GM18868 (cell line): ENCODE data around the gene FSIP1.
"Not testable (repeated sequence)": the region's sequence is repeated elsewhere in the genome, so short reads cannot be mapped to it uniquely, and the experiment has no call there.

Source experiments
- ATAC-seq: cut with Tn5 transposase; IDR thresholded peaks from one replicate; pipeline ENCODE4 v1.9.1; 2021; ENCODE audit warnings: mild to moderate bottlenecking, moderate library complexity; ENCODE audit not compliant: unreplicated experiment

Gene FSIP1

DNA sequence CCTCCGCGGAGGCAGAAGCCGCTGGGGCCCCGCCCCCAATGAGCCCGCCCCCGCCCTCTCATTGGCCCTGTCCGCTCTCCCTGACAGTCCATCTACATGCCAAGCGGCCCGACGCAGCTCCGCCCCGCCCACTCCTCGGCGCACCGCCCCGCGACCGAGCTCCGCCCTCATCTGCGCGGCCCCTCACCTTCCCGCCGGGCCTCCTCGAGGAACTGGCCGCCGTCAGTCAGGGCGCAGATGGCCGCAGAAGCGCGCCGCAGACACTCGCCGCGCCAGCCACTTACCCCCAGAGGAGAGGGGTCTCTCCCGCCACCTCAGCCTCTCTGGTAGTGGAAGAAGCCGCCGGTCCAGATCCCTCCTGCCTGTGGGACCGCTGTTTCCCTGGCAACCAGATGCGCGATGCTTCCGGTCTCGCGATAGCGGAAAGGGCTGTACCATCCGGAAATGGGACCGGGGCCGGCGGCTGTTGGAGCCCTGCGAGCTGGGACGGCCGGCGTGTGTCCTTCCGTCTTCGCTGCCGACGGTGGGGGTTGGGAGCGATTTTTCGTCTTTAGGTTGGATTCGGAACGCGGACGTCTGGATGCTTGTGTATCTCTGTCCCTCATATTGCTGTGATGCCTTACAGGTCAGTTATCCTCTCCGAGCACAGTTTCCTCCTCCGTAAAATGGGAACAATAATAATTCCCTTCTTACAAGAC, at the start of gene FSIP1:
FSIP1 (minus strand) TSS at position 401 of the 698 bp plus-strand sequence. CDS start 6,317 bp downstream, outside the sequence.
- peak; percentile 96 for ATAC-seq

DNA sequence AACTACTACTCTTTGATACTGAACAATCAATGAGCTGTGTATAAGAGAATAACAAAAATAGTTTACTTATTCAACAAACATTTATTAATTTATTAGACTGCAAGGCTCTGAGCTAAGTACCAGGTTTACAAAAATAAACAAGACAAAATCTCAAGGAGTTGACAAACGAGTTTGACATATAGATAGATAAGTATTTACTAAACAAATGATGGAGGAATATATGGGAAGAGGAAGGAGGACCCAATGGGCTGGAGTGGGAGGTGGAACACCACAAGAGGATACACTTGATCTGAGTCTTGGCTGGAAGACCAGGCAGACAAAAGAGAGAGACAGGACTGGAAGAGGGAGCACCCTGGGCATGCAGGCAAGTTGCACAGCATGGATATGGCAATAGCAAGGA, 47.5 kb upstream of the FSIP1 start:
- no peak for ATAC-seq

- no peak for ATAC-seq
Measured at GRCh38 chr15:39828374-39828931, 45.8 kb upstream of the FSIP1 start.

- ATAC-seq, result no peak
Measured at GRCh38 chr15:39826975-39827374, 44.3 kb upstream of the FSIP1 start.

GRCh38 chr15:39823634-39824033, 41.0 kb upstream of the FSIP1 start:
- ATAC-seq, result no peak

- ATAC-seq, result no peak
Measured at GRCh38 chr15:39820050-39820602, 37.5 kb upstream of the FSIP1 start.

DNA sequence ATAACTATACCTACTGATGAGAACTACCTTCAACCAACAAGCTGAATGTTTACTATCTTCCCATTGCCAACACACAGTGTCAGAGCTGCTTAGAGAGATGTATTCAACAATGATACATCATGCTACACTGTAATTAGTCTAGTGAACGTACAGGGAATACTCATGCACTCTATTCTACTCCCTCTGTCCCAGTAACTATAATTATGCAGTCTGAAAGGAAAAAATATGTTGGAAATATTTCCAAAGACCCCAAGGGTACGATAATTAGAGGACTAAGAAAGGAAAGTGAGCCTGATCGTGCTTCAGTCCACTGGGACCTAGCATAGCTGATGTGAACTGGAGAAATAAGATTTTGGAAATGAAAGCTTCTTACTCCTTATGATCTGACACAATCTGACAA, 36.9 kb upstream of the FSIP1 start:
- no peak for ATAC-seq

DNA sequence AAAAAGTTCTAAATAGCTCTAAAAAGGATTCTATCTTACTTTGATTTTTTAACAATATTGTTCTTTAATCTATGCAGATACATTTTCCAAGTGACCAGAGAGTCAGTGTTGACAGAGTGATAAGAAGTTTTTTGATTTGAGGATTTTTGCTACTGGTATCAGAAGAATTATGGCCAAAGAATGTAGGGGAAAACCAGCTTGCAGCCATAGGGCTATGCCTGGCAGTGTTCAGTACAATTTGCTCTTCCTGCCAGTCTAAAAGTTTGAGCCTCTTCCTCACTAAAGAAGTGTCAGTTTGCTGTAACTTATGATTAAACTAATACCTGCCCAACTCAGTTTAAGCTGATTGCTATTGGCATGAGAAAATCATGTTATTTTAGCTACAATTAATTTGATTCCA, 35.3 kb upstream of the FSIP1 start:
- no peak for ATAC-seq

GRCh38 chr15:39814489-39814888, 31.8 kb upstream of the FSIP1 start:
- ATAC-seq, result peak; percentile 63

- not testable (repeated sequence) for ATAC-seq
Measured at GRCh38 chr15:39812651-39813050, 30.0 kb upstream of the FSIP1 start.

DNA sequence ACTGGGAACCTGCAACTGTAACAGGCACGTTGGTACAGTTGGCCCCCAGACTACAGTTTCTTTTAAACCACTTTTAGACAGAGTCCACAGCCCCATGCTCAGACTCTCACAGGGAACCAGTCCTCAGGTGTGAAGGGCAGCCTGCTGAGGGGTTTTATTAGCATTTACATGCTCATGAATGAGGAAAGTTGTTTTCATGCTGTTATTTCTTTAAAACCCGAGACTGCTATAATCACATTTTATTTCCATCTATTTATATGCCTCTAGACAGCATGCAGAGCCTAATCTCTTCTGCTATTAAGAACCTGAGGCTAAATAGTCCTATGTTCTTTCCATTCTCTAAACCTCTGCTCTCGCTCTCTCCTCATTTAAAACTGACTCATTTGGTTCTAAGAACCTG, 26.3 kb upstream of the FSIP1 start:
- no peak for ATAC-seq

- ATAC-seq, result no peak
Measured at GRCh38 chr15:39807791-39808190, 25.1 kb upstream of the FSIP1 start.

DNA sequence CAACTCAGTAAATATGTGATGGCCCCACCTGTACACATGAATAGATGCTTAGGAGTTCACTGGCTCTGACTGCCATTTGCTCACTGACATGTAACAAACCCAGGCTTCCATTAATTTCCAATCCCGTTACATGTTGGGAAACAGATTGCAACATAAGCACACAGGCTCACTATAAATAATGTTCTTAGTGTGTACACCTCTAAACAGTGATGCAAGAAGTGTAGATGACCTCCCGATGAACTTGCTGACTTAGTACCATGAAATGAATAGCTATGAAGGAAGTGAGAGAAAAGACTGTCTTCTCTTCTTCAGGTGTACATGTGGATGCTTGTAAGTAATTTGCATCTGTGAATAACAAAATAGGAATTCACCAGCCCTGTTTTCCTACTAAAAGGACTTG, 21.4 kb upstream of the FSIP1 start:
- ATAC-seq, result peak; percentile 72

DNA sequence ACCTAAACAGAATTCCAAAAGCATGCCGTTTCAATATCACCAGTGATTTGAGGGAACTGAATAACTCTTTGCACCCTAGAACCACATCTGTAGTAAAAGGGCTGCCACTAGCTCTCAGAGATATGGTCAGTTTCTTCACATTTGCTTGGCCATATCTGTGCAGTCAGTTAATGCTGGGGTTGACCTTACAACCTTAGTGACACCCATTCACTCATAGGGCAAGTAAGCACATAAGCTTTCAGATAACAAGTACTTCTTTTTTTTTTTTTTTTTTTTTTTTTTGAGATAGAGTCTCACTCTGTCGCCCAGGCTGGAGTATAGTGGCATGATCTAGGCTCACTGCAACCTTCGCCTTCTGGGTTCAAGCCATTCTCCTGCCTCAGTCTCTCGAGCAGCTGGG, 20.4 kb upstream of the FSIP1 start:
- ATAC-seq, result no peak

GRCh38 chr15:39801641-39802309, 19.1 kb upstream of the FSIP1 start:
- ATAC-seq, result peak; percentile 85

DNA sequence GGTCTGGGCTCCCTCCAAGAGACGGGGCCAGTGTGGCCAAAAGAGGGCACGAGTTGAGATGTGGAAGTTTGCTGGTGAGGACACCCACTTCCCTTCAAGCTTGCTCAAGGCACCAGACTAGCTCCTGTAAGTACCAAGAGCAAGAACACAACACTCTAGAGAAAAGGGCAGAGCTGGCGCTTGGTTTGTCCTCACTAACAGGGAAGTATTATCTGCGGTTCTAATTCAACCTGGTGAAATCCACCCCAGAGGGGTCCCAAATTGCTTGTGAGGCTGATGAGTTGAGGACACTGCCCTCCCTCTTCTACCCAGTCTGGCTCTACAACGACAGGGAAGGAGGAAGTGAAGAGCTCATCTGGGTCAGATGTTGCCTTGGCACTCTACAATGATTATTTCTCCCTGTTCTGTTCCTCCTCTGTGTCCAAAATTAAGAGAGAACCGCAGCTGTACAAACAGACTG, 16.9 kb upstream of the FSIP1 start:
- no peak for ATAC-seq

DNA sequence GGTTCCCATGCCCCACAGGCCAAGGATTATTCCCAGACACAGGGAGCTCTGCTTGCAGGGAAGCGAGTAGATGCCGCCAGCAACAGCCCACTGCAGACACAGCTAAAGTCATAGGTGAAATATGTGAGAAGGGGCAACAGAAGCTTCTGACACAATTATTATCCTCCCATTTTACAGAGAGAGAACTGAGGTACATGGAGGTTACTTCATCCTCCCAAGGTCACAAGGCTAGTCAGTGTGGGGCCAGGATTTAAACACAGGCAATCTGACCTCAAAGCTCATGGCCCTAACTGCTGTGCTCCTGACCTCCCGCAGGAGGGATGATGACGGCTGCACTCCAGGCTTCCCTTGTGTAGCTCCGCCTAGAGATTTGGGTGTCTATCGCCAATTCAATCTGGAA, 15.7 kb upstream of the FSIP1 start:
- ATAC-seq, result no peak

- ATAC-seq, result no peak
Measured at GRCh38 chr15:39797407-39797806, 14.8 kb upstream of the FSIP1 start.

- ATAC-seq, result no peak
Measured at GRCh38 chr15:39796601-39797000, 14.0 kb upstream of the FSIP1 start.

DNA sequence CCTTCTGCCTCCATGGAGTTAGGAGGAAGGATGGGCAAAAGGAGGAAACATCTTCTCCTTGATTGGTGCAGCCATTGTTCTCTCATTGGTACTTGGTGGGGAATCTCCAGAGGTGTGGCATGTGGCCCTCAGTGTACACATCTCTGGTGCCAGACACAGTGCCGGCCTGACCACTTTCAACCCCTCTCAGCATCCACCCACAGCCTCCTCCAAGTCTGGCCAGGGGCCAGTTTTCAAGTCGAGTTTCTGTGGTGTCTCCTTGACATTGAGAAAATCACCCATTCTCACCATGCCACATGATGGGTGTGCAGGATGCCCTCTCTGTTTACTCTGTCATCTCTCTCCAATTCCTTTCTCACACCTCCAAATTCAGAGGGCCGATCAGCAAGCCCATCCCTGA, 12.8 kb upstream of the FSIP1 start:
- ATAC-seq, result no peak

GRCh38 chr15:39794954-39795353, 12.3 kb upstream of the FSIP1 start:
- no peak for ATAC-seq

- ATAC-seq, result no peak
Measured at GRCh38 chr15:39793923-39794322, 11.3 kb upstream of the FSIP1 start.
